Bone marrow (tissue), 2 donors: ENCODE results near the gene LMO7.

ENCODE experiments used
- DNase-seq, 2 donors: peaks; one replicate each; lab custom pipeline; 2025; lab: John Stamatoyannopoulos, UW

The LMO7 gene

GRCh38 chr13:75635828-75636435, at the start of gene LMO7:
TSS of gene LMO7 (plus strand) at chr13:75636330. CDS start at chr13:75636658, 328 bp downstream.
- peak in 1 of 2 donors; percentile 71 for DNase-seq

- no peak for DNase-seq
These were observed 48.5 kb upstream of the LMO7 start for GRCh38 chr13:75587679-75588078.

- no peak for DNase-seq
These were observed 39.4 kb upstream of the LMO7 start for GRCh38 chr13:75596657-75597182.

- DNase-seq: no peak
These were observed 35.8 kb upstream of the LMO7 start for GRCh38 chr13:75600371-75600770.

GRCh38 chr13:75603038-75603437, 33.1 kb upstream of the LMO7 start:
- DNase-seq: no peak

- no peak for DNase-seq
These were observed 28.7 kb upstream of the LMO7 start for GRCh38 chr13:75607447-75607846.

- DNase-seq: no peak
These were observed 25.7 kb upstream of the LMO7 start for GRCh38 chr13:75610466-75610865.

- DNase-seq: no peak
These were observed 23.8 kb upstream of the LMO7 start for GRCh38 chr13:75612354-75612753.

GRCh38 chr13:75617230-75617629, 18.9 kb upstream of the LMO7 start:
- no peak for DNase-seq

- DNase-seq: no peak
These were observed 17.8 kb upstream of the LMO7 start for GRCh38 chr13:75618308-75618707.

GRCh38 chr13:75620020-75620419, 16.1 kb upstream of the LMO7 start:
- no peak for DNase-seq

- DNase-seq: no peak
These were observed 15.0 kb upstream of the LMO7 start for GRCh38 chr13:75621147-75621546.

GRCh38 chr13:75628801-75629200, 7.3 kb upstream of the LMO7 start:
- no peak for DNase-seq

- no peak for DNase-seq
These were observed 2.8 kb upstream of the LMO7 start for GRCh38 chr13:75633285-75633684.

- DNase-seq: no peak
These were observed 866 bp upstream of the LMO7 start for GRCh38 chr13:75635101-75635827.

GRCh38 chr13:75636436-75637180, 478 bp downstream of the LMO7 start:
- peak in 1 of 2 donors; percentile 71 for DNase-seq

- no peak for DNase-seq
These were observed 1.1 kb downstream of the LMO7 start for GRCh38 chr13:75637181-75637750.

GRCh38 chr13:75639454-75639853, 3.3 kb downstream of the LMO7 start:
- DNase-seq: no peak

- DNase-seq: no peak
These were observed 4.9 kb downstream of the LMO7 start for GRCh38 chr13:75641026-75641425.

GRCh38 chr13:75643182-75643581, 7.1 kb downstream of the LMO7 start:
- DNase-seq: no peak

- no peak for DNase-seq
These were observed 7.6 kb downstream of the LMO7 start for GRCh38 chr13:75643693-75644092.

GRCh38 chr13:75645141-75645540, 9.0 kb downstream of the LMO7 start:
- DNase-seq: no peak
